NCI-H526 (cell line): ENCODE data around the gene PPP1R12C.

Experiments
- DNase-seq, 2 experiments: peaks; one replicate each; lab custom pipeline; 2025; lab: John Stamatoyannopoulos, UW

The PPP1R12C gene

GRCh38 chr19:55044286-55044685 is 73.2 kb downstream of the PPP1R12C start:
- DNase-seq, result no peak

- no peak for DNase-seq
Observed at GRCh38 chr19:55042688-55043087, 74.7 kb downstream of the PPP1R12C start.

- DNase-seq, result no peak
Observed at GRCh38 chr19:55042344-55042678, 75.1 kb downstream of the PPP1R12C start.

GRCh38 chr19:55041627-55042343 is 75.7 kb downstream of the PPP1R12C start:
- no peak for DNase-seq

GRCh38 chr19:55041244-55041626 is 76.2 kb downstream of the PPP1R12C start:
- DNase-seq, result no peak
